Activated CD4-positive, alpha-beta T cell treated with anti-CD3 and anti-CD28 coated beads, Interleukin-2, amount 10 ng/mL, durations not matched to agents 24 days and 14 days (primary cell): ENCODE data around the gene SMC5. TPM values are rescaled to one million over a fixed set of nuclear protein-coding genes. Genes with fewer than 3 reads are reported as not detected.
"Not testable (repeated sequence)": the region's sequence is repeated elsewhere in the genome, so short reads cannot be mapped to it uniquely, and the experiment has no call there.

Experiments
- DNase-seq: peaks from one replicate; pipeline ENCODE4 v3.0.0; 2022
- H3K27ac Mint-ChIP-seq: one replicate; pipeline ENCODE4 v1.8.0; 2022; ENCODE audit warnings: mild to moderate bottlenecking, mixed read lengths
- H3K27me3 Mint-ChIP-seq: one replicate; pipeline ENCODE4 v1.8.0; 2022; ENCODE audit warnings: mixed read lengths
- H3K36me3 Mint-ChIP-seq: one replicate; pipeline ENCODE4 v1.8.0; 2022; ENCODE audit warnings: low read depth, mild to moderate bottlenecking, mixed read lengths
- H3K4me1 Mint-ChIP-seq: one replicate; pipeline ENCODE4 v1.8.0; 2021; ENCODE audit warnings: mixed read lengths
- H3K4me3 Mint-ChIP-seq: one replicate; pipeline ENCODE4 v1.8.0; 2022; ENCODE audit warnings: mild to moderate bottlenecking, moderate library complexity, mixed read lengths
- H3K9me3 Mint-ChIP-seq: one replicate; pipeline ENCODE4 v1.8.0; 2021; ENCODE audit warnings: mixed read lengths
- intact Hi-C: fragments of 100-400 bp; cut with micrococcal nuclease; formaldehyde crosslinking; loops from one replicate; pipeline ENCODE4 v1.15.1; 2023
- total RNA-seq: library from RNA; stranded (reverse); gene quantifications from 2 replicates; pipeline ENCODE4 v1.2.3, GENCODE V29; 2022

The SMC5 gene
- total RNA-seq, 1 donor from 2014 or later = 47.0 TPM

- no peak overlapping the region for H3K4me3 Mint-ChIP-seq
- intact Hi-C loops = no loop called here
Measured at GRCh38 chr9:70290626-70291025, 31.8 kb downstream of the SMC5 start.

GRCh38 chr9:70291446-70291845 lies 32.7 kb downstream of the SMC5 start:
- intact Hi-C loops = no loop called here
- Mint-ChIP-seq H3K9me3 (peaks cover 13% of the 10 kb centered on the region), H3K36me3 (peaks cover 75% of the 10 kb centered on the region), H3K4me3 (no peak overlapping the region), H3K27ac (no peak overlapping the region), H3K4me1 (peaks cover 1% of the 10 kb centered on the region), H3K27me3 (no peaks in the 10 kb centered on the region)
- DNase-seq = no peak

More at GRCh38 chr9:70290626-70291025, 31.8 kb downstream of the SMC5 start:
- no peak for DNase-seq
- H3K9me3 Mint-ChIP-seq = peaks cover 13% of the 10 kb centered on the region
- no peak overlapping the region for H3K27ac Mint-ChIP-seq
- H3K27me3 Mint-ChIP-seq = no peaks in the 10 kb centered on the region
- peaks cover 80% of the 10 kb centered on the region for H3K36me3 Mint-ChIP-seq
- peaks cover 1% of the 10 kb centered on the region for H3K4me1 Mint-ChIP-seq

GRCh38 chr9:70292253-70292652 lies 33.5 kb downstream of the SMC5 start:
- intact Hi-C loops = no loop called here
- H3K9me3 Mint-ChIP-seq = peaks cover 13% of the 10 kb centered on the region
- peaks cover 1% of the 10 kb centered on the region for H3K4me1 Mint-ChIP-seq

GRCh38 chr9:70293214-70293613 lies 34.4 kb downstream of the SMC5 start:
- peaks cover 13% of the 10 kb centered on the region for H3K9me3 Mint-ChIP-seq
- no peak for DNase-seq
- peaks cover 1% of the 10 kb centered on the region for H3K4me1 Mint-ChIP-seq
- no peak overlapping the region for H3K4me3 Mint-ChIP-seq
- H3K27ac Mint-ChIP-seq = no peak overlapping the region
- intact Hi-C loops = no loop called here
- no peaks in the 10 kb centered on the region for H3K27me3 Mint-ChIP-seq
- peaks cover 67% of the 10 kb centered on the region for H3K36me3 Mint-ChIP-seq

More at GRCh38 chr9:70292253-70292652, 33.5 kb downstream of the SMC5 start:
- no peaks in the 10 kb centered on the region for H3K27me3 Mint-ChIP-seq
- H3K36me3 Mint-ChIP-seq = peaks cover 72% of the 10 kb centered on the region
- DNase-seq = no peak
- no peak overlapping the region for H3K27ac Mint-ChIP-seq
- H3K4me3 Mint-ChIP-seq = no peak overlapping the region

GRCh38 chr9:70297141-70297540 lies 38.4 kb downstream of the SMC5 start:
- no peak for DNase-seq
- H3K27ac Mint-ChIP-seq = no peak overlapping the region
- intact Hi-C loops = no loop called here
- peaks cover 63% of the 10 kb centered on the region for H3K36me3 Mint-ChIP-seq
- H3K9me3 Mint-ChIP-seq = peaks cover 10% of the 10 kb centered on the region
- no peak overlapping the region for H3K4me3 Mint-ChIP-seq
- H3K4me1 Mint-ChIP-seq = peaks cover 4% of the 10 kb centered on the region
- no peaks in the 10 kb centered on the region for H3K27me3 Mint-ChIP-seq

- no peaks in the 10 kb centered on the region for H3K27me3 Mint-ChIP-seq
- H3K9me3 Mint-ChIP-seq = peaks cover 8% of the 10 kb centered on the region
- H3K36me3 Mint-ChIP-seq = peaks cover 57% of the 10 kb centered on the region
- intact Hi-C loops = no loop called here
- no peak overlapping the region for H3K4me3 Mint-ChIP-seq
- H3K4me1 Mint-ChIP-seq = peaks cover 4% of the 10 kb centered on the region
- H3K27ac Mint-ChIP-seq = no peak overlapping the region
- DNase-seq = no peak
Measured at GRCh38 chr9:70298245-70298771, 39.5 kb downstream of the SMC5 start.

GRCh38 chr9:70303268-70303667 lies 44.5 kb downstream of the SMC5 start:
- intact Hi-C loops = no loop called here
- Mint-ChIP-seq H3K27me3 (no peaks in the 10 kb centered on the region), H3K36me3 (peaks cover 55% of the 10 kb centered on the region), H3K27ac (no peak overlapping the region), H3K4me3 (no peak overlapping the region), H3K4me1 (peaks cover 4% of the 10 kb centered on the region), H3K9me3 (no peaks in the 10 kb centered on the region)
- DNase-seq = no peak

GRCh38 chr9:70304810-70305209 lies 46.0 kb downstream of the SMC5 start:
- H3K9me3 Mint-ChIP-seq = peaks cover 9% of the 10 kb centered on the region
- H3K36me3 Mint-ChIP-seq = peaks cover 56% of the 10 kb centered on the region
- intact Hi-C loops = no loop called here
- H3K4me1 Mint-ChIP-seq = no peaks in the 10 kb centered on the region
- H3K27ac Mint-ChIP-seq = no peak overlapping the region
- no peak overlapping the region for H3K4me3 Mint-ChIP-seq
- DNase-seq = no peak
- no peaks in the 10 kb centered on the region for H3K27me3 Mint-ChIP-seq

GRCh38 chr9:70315389-70315788 lies 56.6 kb downstream of the SMC5 start:
- DNase-seq = no peak
- Mint-ChIP-seq H3K27me3 (no peaks in the 10 kb centered on the region), H3K4me1 (peaks cover 9% of the 10 kb centered on the region), H3K27ac (no peak overlapping the region), H3K36me3 (peaks cover 50% of the 10 kb centered on the region), H3K9me3 (peaks cover 4% of the 10 kb centered on the region), H3K4me3 (no peak overlapping the region)
- intact Hi-C loops = no loop called here

GRCh38 chr9:70318002-70318401 lies 59.2 kb downstream of the SMC5 start:
- Mint-ChIP-seq H3K4me3 (no peak overlapping the region), H3K27me3 (no peaks in the 10 kb centered on the region), H3K4me1 (peaks cover 5% of the 10 kb centered on the region), H3K9me3 (no peaks in the 10 kb centered on the region), H3K36me3 (peaks cover 47% of the 10 kb centered on the region), H3K27ac (no peak overlapping the region)
- DNase-seq = no peak
- intact Hi-C loops = no loop called here

- Mint-ChIP-seq H3K36me3 (peaks cover 60% of the 10 kb centered on the region), H3K27ac (no peak overlapping the region), H3K9me3 (no peaks in the 10 kb centered on the region), H3K4me1 (peaks cover 4% of the 10 kb centered on the region), H3K4me3 (no peak overlapping the region), H3K27me3 (no peaks in the 10 kb centered on the region)
- no peak for DNase-seq
- intact Hi-C loops = loop anchor here (10.0 kb wide), 1 partner anchor 47 kb away; no protein-coding TSS in a partner anchor
Measured at GRCh38 chr9:70322096-70322495, 63.3 kb downstream of the SMC5 start.

- Mint-ChIP-seq H3K36me3 (peaks cover 75% of the 10 kb centered on the region), H3K27me3 (no peaks in the 10 kb centered on the region), H3K27ac (no peak overlapping the region), H3K9me3 (peaks cover 10% of the 10 kb centered on the region), H3K4me3 (no peak overlapping the region), H3K4me1 (peaks cover 4% of the 10 kb centered on the region)
- DNase-seq = no peak
- intact Hi-C loops = loop anchor here (10.0 kb wide), 1 partner anchor 50 kb away; no protein-coding TSS in a partner anchor
Measured at GRCh38 chr9:70324963-70325362, 66.2 kb downstream of the SMC5 start.

- H3K4me3 Mint-ChIP-seq, H3K27me3 Mint-ChIP-seq, H3K27ac Mint-ChIP-seq, DNase-seq, H3K4me1 Mint-ChIP-seq, H3K9me3 Mint-ChIP-seq: not testable (repeated sequence)
- peaks cover 63% of the 10 kb centered on the region for H3K36me3 Mint-ChIP-seq
- intact Hi-C loops = loop anchor here (10.0 kb wide), 1 partner anchor 54 kb away; no protein-coding TSS in a partner anchor
Measured at GRCh38 chr9:70328625-70329024, 69.8 kb downstream of the SMC5 start.

- Mint-ChIP-seq H3K27me3 (no peaks in the 10 kb centered on the region), H3K9me3 (no peaks in the 10 kb centered on the region), H3K4me3 (no peak overlapping the region), H3K27ac (no peak overlapping the region), H3K4me1 (peaks cover 4% of the 10 kb centered on the region), H3K36me3 (peaks cover 25% of the 10 kb centered on the region)
- DNase-seq = no peak
- intact Hi-C loops = loop anchor here (1.0 to 5.0 kb wide), 4 partner anchors 52 to 262 kb away; no protein-coding TSS in a partner anchor
Measured at GRCh38 chr9:70340572-70340971, 81.8 kb downstream of the SMC5 start.

- no peaks in the 10 kb centered on the region for H3K4me1 Mint-ChIP-seq
- peaks cover 44% of the 10 kb centered on the region for H3K36me3 Mint-ChIP-seq
- no peaks in the 10 kb centered on the region for H3K27me3 Mint-ChIP-seq
Measured at GRCh38 chr9:70347046-70347445, 88.3 kb downstream of the SMC5 start.

More at GRCh38 chr9:70347046-70347445, 88.3 kb downstream of the SMC5 start:
- no peak overlapping the region for H3K27ac Mint-ChIP-seq
- no peaks in the 10 kb centered on the region for H3K9me3 Mint-ChIP-seq
- H3K4me3 Mint-ChIP-seq = no peak overlapping the region
- no peak for DNase-seq
- intact Hi-C loops = no loop called here
